ENCODE measurements around the gene PTPRR. TPM values are rescaled to one million over a fixed set of nuclear protein-coding genes. Genes with fewer than 3 reads are reported as not detected.

The PTPRR gene
- total RNA-seq, 1 experiment from 2014 or later = 0.46 TPM

GRCh38 chr12:70698345-70698744, 222.2 kb downstream of the PTPRR start (continued):
- TF ChIP-seq ZSCAN18 (CRISPR knock-in tag; IDR thresholded peaks at IDR 0.05) (no peak), TP53 (CRISPR knock-in tag; IDR thresholded peaks at IDR 0.05) (no peak), TCF7 (CRISPR knock-in tag; IDR thresholded peaks at IDR 0.05; ENCODE audit: low read depth) (no peak), ATF6 (CRISPR knock-in tag; IDR thresholded peaks at IDR 0.05) (no peak), ARID4B (CRISPR knock-in tag; IDR thresholded peaks at IDR 0.05; ENCODE audit: borderline replicate concordance) (no peak)

GRCh38 chr12:70695361-70696023, 225.0 kb downstream of the PTPRR start:
- Mint-ChIP-seq H3K27me3 (ENCODE audit: low read depth) (no peaks in the 10 kb centered on the region), H3K4me3 (no peak overlapping the region), H3K27ac (no peak overlapping the region), H3K36me3 (no peaks in the 10 kb centered on the region), H3K4me1 (peaks cover 24% of the 10 kb centered on the region), H3K9me3 (no peaks in the 10 kb centered on the region)
- TF ChIP-seq EMX1 (CRISPR knock-in tag; IDR thresholded peaks at IDR 0.05) (no peak), HMGA2 (CRISPR knock-in tag; IDR thresholded peaks at IDR 0.05) (no peak), IRF2 (CRISPR knock-in tag; IDR thresholded peaks at IDR 0.05; ENCODE audit: borderline replicate concordance, low read depth) (no peak), ESRRA (CRISPR knock-in tag; IDR thresholded peaks at IDR 0.05; ENCODE audit: borderline replicate concordance) (no peak), TCF7 (CRISPR knock-in tag; IDR thresholded peaks at IDR 0.05; ENCODE audit: low read depth) (no peak), USF2 (CRISPR knock-in tag; IDR thresholded peaks at IDR 0.05) (no peak), ZNF281 (CRISPR knock-in tag; IDR thresholded peaks at IDR 0.05) (no peak), HMGXB4 (CRISPR knock-in tag; IDR thresholded peaks at IDR 0.05) (no peak), PREB (CRISPR knock-in tag; IDR thresholded peaks at IDR 0.05; ENCODE audit: borderline replicate concordance) (no peak), PRRX2 (CRISPR knock-in tag; IDR thresholded peaks at IDR 0.05) (no peak), OVOL2 (CRISPR knock-in tag; IDR thresholded peaks at IDR 0.05; ENCODE audit: borderline replicate concordance) (no peak), ZMAT4 (CRISPR knock-in tag; IDR thresholded peaks at IDR 0.05) (no peak), ZNF396 (CRISPR knock-in tag; IDR thresholded peaks at IDR 0.05; ENCODE audit: borderline replicate concordance) (no peak), TEAD1 (CRISPR knock-in tag; IDR thresholded peaks at IDR 0.05) (no peak), NFATC4 (CRISPR knock-in tag; IDR thresholded peaks at IDR 0.05) (no peak)
- ChIA-PET CTCF (no interaction called here), POLR2A (no interaction called here)
- DNase-seq (ENCODE audit: low spot score) (no peak), ATAC-seq (no peak)

Measured in WTC11 (cell line).